Mesenchymal stem cell (in vitro differentiated cells and primary cell): Measurements from ENCODE around the gene EPGN.

ENCODE experiments used
- DNase-seq: peaks from one replicate; pipeline ENCODE4 v3.0.0-alpha.2; 2013
- H2AFZ ChIP-seq: one replicate; pipeline ENCODE4 v1.6.1; 2013; ENCODE audit warnings: low read depth, mild to moderate bottlenecking, control low read depth, inconsistent platforms, low read length, moderate library complexity
- H2AK5ac ChIP-seq: 2 replicates; pipeline ENCODE4 v1.6.1; 2013; ENCODE audit warnings: low read length, moderate library complexity, mild to moderate bottlenecking, inconsistent platforms; ENCODE audit not compliant: severe bottlenecking
- H2BK120ac ChIP-seq: one replicate; pipeline ENCODE4 v1.6.1; 2013; ENCODE audit warnings: low read depth, mild to moderate bottlenecking, inconsistent platforms, low read length, moderate library complexity
- H2BK12ac ChIP-seq, 2 experiments: one replicate each; pipeline ENCODE4 v1.6.1; 2013; ENCODE audit warnings: inconsistent platforms in 2 of 2, low read length in 2 of 2, mild to moderate bottlenecking in 2 of 2, moderate library complexity in 2 of 2, control low read depth in 1 of 2
- H2BK15ac ChIP-seq: one replicate; pipeline ENCODE4 v1.6.1; 2013; ENCODE audit warnings: mild to moderate bottlenecking, low read depth, inconsistent platforms; ENCODE audit not compliant: poor library complexity, severe bottlenecking
- H2BK5ac ChIP-seq: 2 replicates; pipeline ENCODE4 v1.6.1; 2013; ENCODE audit warnings: low read depth, mild to moderate bottlenecking, low read length, control low read depth, inconsistent platforms; ENCODE audit not compliant: poor library complexity, severe bottlenecking
- H3K14ac ChIP-seq, 2 experiments: one replicate each; pipeline ENCODE4 v1.6.1; 2013; ENCODE audit warnings: inconsistent platforms in 2 of 2, low read length in 2 of 2, control low read depth in 1 of 2, mild to moderate bottlenecking in 1 of 2, moderate library complexity in 1 of 2
- H3K18ac ChIP-seq, 2 experiments: one replicate each; pipeline ENCODE4 v1.6.1; 2013; ENCODE audit warnings: inconsistent platforms in 2 of 2, low read length in 2 of 2, control low read depth in 1 of 2, low read depth in 1 of 2, mild to moderate bottlenecking in 1 of 2
- H3K23ac ChIP-seq, 2 experiments: one replicate each; pipeline ENCODE4 v1.6.1; 2013; ENCODE audit warnings: inconsistent platforms in 2 of 2, low read length in 2 of 2, mild to moderate bottlenecking in 2 of 2, moderate library complexity in 2 of 2, control low read depth in 1 of 2
- H3K27ac ChIP-seq: 2 replicates; pipeline ENCODE4 v1.5.1; 2013; ENCODE audit warnings: mild to moderate bottlenecking, moderate library complexity, low read length, control low read depth, inconsistent platforms; ENCODE audit not compliant: poor library complexity, severe bottlenecking
- H3K27me3 ChIP-seq, 2 experiments: 2 replicates each; pipeline versions ENCODE4 v1.6.1 to v1.7.0; 2013; ENCODE audit warnings: low read length in 2 of 2, mild to moderate bottlenecking in 2 of 2, moderate library complexity in 2 of 2, control low read depth in 1 of 2, inconsistent platforms in 1 of 2; ENCODE audit not compliant: control insufficient read depth in 1 of 2, insufficient read depth in 1 of 2
- H3K36me3 ChIP-seq, 2 experiments: 2 replicates each; pipeline versions ENCODE4 v1.6.1 to v1.7.0; 2013; ENCODE audit warnings: low read length in 2 of 2, control low read depth in 1 of 2, inconsistent platforms in 1 of 2, low read depth in 1 of 2, mild to moderate bottlenecking in 1 of 2; ENCODE audit not compliant: insufficient read depth in 2 of 2, control insufficient read depth in 1 of 2
- H3K4ac ChIP-seq, 2 experiments: one replicate each; pipeline ENCODE4 v1.6.1; 2013; ENCODE audit warnings: inconsistent platforms in 2 of 2, low read length in 2 of 2, mild to moderate bottlenecking in 2 of 2, moderate library complexity in 2 of 2, control low read depth in 1 of 2, low read depth in 1 of 2
- H3K4me1 ChIP-seq: 2 replicates; pipeline ENCODE4 v1.6.1; 2013; ENCODE audit warnings: low read depth, low read length, control low read depth; ENCODE audit not compliant: control insufficient read depth, insufficient read depth
- H3K4me2 ChIP-seq: 2 replicates; pipeline ENCODE4 v1.6.1; 2013; ENCODE audit warnings: low read length, mild to moderate bottlenecking, inconsistent platforms; ENCODE audit not compliant: poor library complexity, severe bottlenecking
- H3K4me3 ChIP-seq, 2 experiments: 2 replicates each; pipeline versions ENCODE4 v1.5.1 to v1.7.0; 2013; ENCODE audit warnings: low read length in 2 of 2, mild to moderate bottlenecking in 2 of 2, control low read depth in 1 of 2, low read depth in 1 of 2; ENCODE audit not compliant: insufficient read depth in 1 of 2
- H3K79me1 ChIP-seq: replicated peaks from 2 replicates; pipeline ENCODE4 v1.6.1; 2013; ENCODE audit warnings: mild to moderate bottlenecking, control low read depth, low read length, inconsistent platforms; ENCODE audit not compliant: poor library complexity, severe bottlenecking
- H3K9ac ChIP-seq: 2 replicates; pipeline ENCODE4 v1.7.0; 2013; ENCODE audit warnings: mild to moderate bottlenecking, low read length, moderate library complexity
- H3K9me3 ChIP-seq: 2 replicates; pipeline ENCODE4 v1.7.0; 2013; ENCODE audit warnings: mild to moderate bottlenecking, low read length; ENCODE audit not compliant: control insufficient read depth
- H4K8ac ChIP-seq: one replicate; pipeline ENCODE4 v1.6.1; 2013; ENCODE audit warnings: inconsistent platforms, mild to moderate bottlenecking, low read length, moderate library complexity
- H4K91ac ChIP-seq: one replicate; pipeline ENCODE4 v1.6.1; 2013; ENCODE audit warnings: mild to moderate bottlenecking, low read length, inconsistent platforms
- WGBS: methylation state at CpG from one replicate; pipeline ENCODE4 v1.1.7; 2013; ENCODE audit warnings: mixed read lengths; 5-methylcytosine and 5-hydroxymethylcytosine counted together

EPGN gene

GRCh38 chr4:74304095-74304625 lies 4.1 kb upstream of the EPGN start:
- H3K9me3 ChIP-seq = no peaks in the 10 kb centered on the region
- no peak overlapping the region for H3K23ac ChIP-seq
- no peak overlapping the region for H2BK120ac ChIP-seq
- H2BK5ac ChIP-seq = no peak overlapping the region
- H3K4me3 ChIP-seq = no peak overlapping the region
- no peaks in the 10 kb centered on the region for H3K36me3 ChIP-seq
- no peak overlapping the region for H3K14ac ChIP-seq
- H3K79me1 ChIP-seq = no peaks in the 10 kb centered on the region
- 95% methylated on average over 4 of the region's 4 CpGs for WGBS
- no peak overlapping the region for H2AK5ac ChIP-seq
- H3K18ac ChIP-seq = no peak overlapping the region
- H3K4ac ChIP-seq = no peak overlapping the region
- H2BK15ac ChIP-seq = no peak overlapping the region
- no peak overlapping the region for H2AFZ ChIP-seq
- no peak overlapping the region for H3K4me2 ChIP-seq
- H3K27me3 ChIP-seq = no peaks in the 10 kb centered on the region
- no peak overlapping the region for H2BK12ac ChIP-seq
- H4K8ac ChIP-seq = no peak overlapping the region
- H4K91ac ChIP-seq = no peak overlapping the region
- no peak for DNase-seq
- H3K27ac ChIP-seq = no peak overlapping the region
- H3K9ac ChIP-seq = no peak overlapping the region
- no peaks in the 10 kb centered on the region for H3K4me1 ChIP-seq

DNA sequence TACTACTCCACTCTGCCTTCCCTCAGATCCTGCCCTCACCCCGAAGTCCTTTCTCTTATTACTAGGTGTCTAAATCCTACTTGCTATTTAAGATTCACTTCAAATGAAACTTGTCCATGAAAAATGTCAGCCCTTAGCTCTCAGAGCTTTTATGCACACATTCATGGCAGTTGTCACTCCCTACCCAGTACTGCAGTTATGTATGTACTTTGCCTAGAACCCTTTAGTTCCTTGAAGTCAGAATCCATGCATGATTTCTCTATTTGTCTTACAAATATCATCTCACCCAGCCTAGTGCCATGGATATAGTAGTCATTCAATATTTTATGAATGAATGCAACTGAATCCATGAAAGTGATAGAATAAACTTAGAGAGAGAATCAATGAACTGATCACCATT lies 3.3 kb upstream of the EPGN start:
- no peak overlapping the region for H4K8ac ChIP-seq
- no peak overlapping the region for H3K4ac ChIP-seq
- H2AK5ac ChIP-seq = no peak overlapping the region
- H3K14ac ChIP-seq = no peak overlapping the region
- no peak for DNase-seq
- H3K23ac ChIP-seq = no peak overlapping the region
- no peak overlapping the region for H3K4me2 ChIP-seq
- no peaks in the 10 kb centered on the region for H3K27me3 ChIP-seq
- no peak overlapping the region for H2BK15ac ChIP-seq
- H2BK5ac ChIP-seq = no peak overlapping the region
- H2AFZ ChIP-seq = no peak overlapping the region
- no peaks in the 10 kb centered on the region for H3K36me3 ChIP-seq
- H2BK120ac ChIP-seq = no peak overlapping the region
- no peaks in the 10 kb centered on the region for H3K4me1 ChIP-seq
- 95% methylated on average over 1 of the region's 1 CpG for WGBS
- no peak overlapping the region for H3K4me3 ChIP-seq
- H3K18ac ChIP-seq = no peak overlapping the region
- H2BK12ac ChIP-seq = no peak overlapping the region
- H4K91ac ChIP-seq = no peak overlapping the region
- no peaks in the 10 kb centered on the region for H3K9me3 ChIP-seq
- H3K79me1 ChIP-seq = no peaks in the 10 kb centered on the region
- H3K27ac ChIP-seq = no peak overlapping the region
- no peak overlapping the region for H3K9ac ChIP-seq

DNA sequence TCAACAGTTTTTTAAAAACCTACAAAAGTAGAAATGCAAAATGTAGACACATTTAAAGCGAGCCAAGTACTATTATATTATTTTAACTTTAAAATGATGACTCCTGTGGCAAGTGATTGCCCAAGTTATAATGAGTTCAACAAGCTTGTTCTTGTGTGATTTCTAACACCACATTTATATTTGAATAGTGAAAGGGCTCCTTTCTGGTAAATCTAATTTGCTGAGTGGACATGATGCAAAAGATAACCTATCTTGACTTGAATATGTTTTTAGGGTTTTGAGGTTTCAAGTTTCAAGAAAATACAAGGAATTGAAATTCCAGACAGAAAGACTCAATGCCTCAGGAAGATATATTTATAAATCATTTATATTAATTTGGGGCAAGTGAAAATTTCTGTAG lies 1.1 kb upstream of the EPGN start:
- H3K9ac ChIP-seq = no peak overlapping the region
- H2BK5ac ChIP-seq = no peak overlapping the region
- H2BK12ac ChIP-seq = no peak overlapping the region
- H3K14ac ChIP-seq = no peak overlapping the region
- H3K23ac ChIP-seq = no peak overlapping the region
- H2AK5ac ChIP-seq = no peak overlapping the region
- H3K4me2 ChIP-seq = no peak overlapping the region
- no peak for DNase-seq
- H3K4ac ChIP-seq = no peak overlapping the region
- H4K8ac ChIP-seq = no peak overlapping the region
- no peak overlapping the region for H2BK120ac ChIP-seq
- H3K4me3 ChIP-seq = no peak overlapping the region
- H4K91ac ChIP-seq = no peak overlapping the region
- H3K27me3 ChIP-seq = no peaks in the 10 kb centered on the region
- no peak overlapping the region for H2BK15ac ChIP-seq
- no peak overlapping the region for H2AFZ ChIP-seq
- no peak overlapping the region for H3K18ac ChIP-seq
- H3K79me1 ChIP-seq = no peaks in the 10 kb centered on the region
- H3K9me3 ChIP-seq = no peaks in the 10 kb centered on the region
- H3K36me3 ChIP-seq = no peaks in the 10 kb centered on the region
- H3K4me1 ChIP-seq = no peaks in the 10 kb centered on the region
- no peak overlapping the region for H3K27ac ChIP-seq
- WGBS = no CpG with 5 or more reads among the region's 1 CpG

- Histone ChIP-seq H2BK15ac (no peak overlapping the region), H3K14ac (no peak overlapping the region), H2BK5ac (no peak overlapping the region), H3K4me3 (no peak overlapping the region), H2AFZ (no peak overlapping the region), H4K8ac (no peak overlapping the region), H3K36me3 (no peaks in the 10 kb centered on the region), H3K27ac (no peak overlapping the region), H2AK5ac (no peak overlapping the region), H3K9ac (peak overlapping the region; percentile 5), H3K4ac (no peak overlapping the region), H3K9me3 (no peaks in the 10 kb centered on the region), H3K23ac (no peak overlapping the region), H3K4me1 (no peaks in the 10 kb centered on the region), H2BK12ac (no peak overlapping the region), H3K79me1 (no peaks in the 10 kb centered on the region), H3K18ac (no peak overlapping the region), H2BK120ac (no peak overlapping the region), H3K27me3 (no peaks in the 10 kb centered on the region), H4K91ac (no peak overlapping the region), H3K4me2 (no peak overlapping the region)
- no peak for DNase-seq
These were observed 953 bp downstream of the EPGN start for GRCh38 chr4:74309223-74309622.
